ENCODE results near the gene CBLIF. TPM values are rescaled to one million over a fixed set of nuclear protein-coding genes. Genes with fewer than 3 reads are reported as not detected.

The CBLIF gene
- polyA plus RNA-seq, 1 donor (not counting 4 experiments of a cell fraction or from before 2014, with no cell fraction given), result not detected

DNA sequence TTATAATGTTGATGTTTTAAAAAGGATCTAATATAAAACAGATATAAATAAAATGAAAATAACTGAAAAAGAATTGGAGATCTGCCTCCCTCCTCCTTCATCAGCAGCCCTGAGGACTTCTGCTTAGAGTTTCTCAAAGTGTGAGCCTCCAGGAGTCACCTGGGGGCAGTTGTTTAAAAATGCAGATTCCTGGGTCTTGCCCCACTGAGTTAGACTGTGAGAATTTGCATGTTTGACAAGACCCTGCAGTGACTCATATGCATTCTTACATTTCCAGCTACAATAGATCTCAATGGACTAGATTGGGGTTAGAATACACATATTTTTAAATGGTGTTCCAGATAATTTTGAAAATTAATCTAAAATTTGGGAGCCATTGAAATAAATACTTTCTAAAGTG, 32.5 kb upstream of the CBLIF start:
- no peaks in the 10 kb centered on the region for H3K4me1 ChIP-seq (ENCODE audit: control insufficient read depth, extremely low read depth, insufficient read depth, low read length)
- no peaks in the 10 kb centered on the region for H3K27me3 ChIP-seq (ENCODE audit: control insufficient read depth, extremely low read depth, insufficient read depth, low read length)
- DNase-seq (ENCODE audit: low read depth, low spot score) (no peak), FAIRE-seq (no peak)
- no peaks in the 10 kb centered on the region for H3K79me2 ChIP-seq (ENCODE audit: control insufficient read depth, insufficient read depth, low read length)
- no peak overlapping the region for H3K4me3 ChIP-seq (ENCODE audit: control insufficient read depth in 2 of 3, extremely low read depth in 1 of 3, insufficient read depth in 2 of 3, low read depth in 1 of 3, low read length in 3 of 3)
- no peaks in the 10 kb centered on the region for H3K36me3 ChIP-seq (ENCODE audit: control insufficient read depth in 2 of 2, extremely low read depth in 1 of 2, insufficient read depth in 2 of 2, low read length in 2 of 2)
- TF ChIP-seq, protein P1, sequence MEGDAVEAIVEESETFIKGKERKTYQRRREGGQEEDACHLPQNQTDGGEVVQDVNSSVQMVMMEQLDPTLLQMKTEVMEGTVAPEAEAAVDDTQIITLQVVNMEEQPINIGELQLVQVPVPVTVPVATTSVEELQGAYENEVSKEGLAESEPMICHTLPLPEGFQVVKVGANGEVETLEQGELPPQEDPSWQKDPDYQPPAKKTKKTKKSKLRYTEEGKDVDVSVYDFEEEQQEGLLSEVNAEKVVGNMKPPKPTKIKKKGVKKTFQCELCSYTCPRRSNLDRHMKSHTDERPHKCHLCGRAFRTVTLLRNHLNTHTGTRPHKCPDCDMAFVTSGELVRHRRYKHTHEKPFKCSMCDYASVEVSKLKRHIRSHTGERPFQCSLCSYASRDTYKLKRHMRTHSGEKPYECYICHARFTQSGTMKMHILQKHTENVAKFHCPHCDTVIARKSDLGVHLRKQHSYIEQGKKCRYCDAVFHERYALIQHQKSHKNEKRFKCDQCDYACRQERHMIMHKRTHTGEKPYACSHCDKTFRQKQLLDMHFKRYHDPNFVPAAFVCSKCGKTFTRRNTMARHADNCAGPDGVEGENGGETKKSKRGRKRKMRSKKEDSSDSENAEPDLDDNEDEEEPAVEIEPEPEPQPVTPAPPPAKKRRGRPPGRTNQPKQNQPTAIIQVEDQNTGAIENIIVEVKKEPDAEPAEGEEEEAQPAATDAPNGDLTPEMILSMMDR (optimal IDR thresholded peaks at IDR 0.05 in 1 of 3, IDR thresholded peaks at IDR 0.05 in 1 of 3, conservative IDR thresholded peaks at IDR 0.05 in 1 of 3; ENCODE audit: extremely low read depth in 1 of 3, insufficient read depth in 2 of 3, low read length in 3 of 3), result no peak
- TF ChIP-seq EZH2 (IDR thresholded peaks at IDR 0.05; ENCODE audit: low read length), result no peak
- no peak overlapping the region for H3K4me2 ChIP-seq (ENCODE audit: control insufficient read depth, extremely low read depth, insufficient read depth, low read depth, low read length)
- no peak overlapping the region for H3K27ac ChIP-seq (ENCODE audit: control insufficient read depth, insufficient read depth, low read length)
- dilution Hi-C loops (cut with MboI; ENCODE audit: extremely low pct_ligation_motif_present, low sequenced_read_pairs), result no loop called here
- no peak overlapping the region for H2AFZ ChIP-seq (ENCODE audit: control insufficient read depth, low read length)
- no peak overlapping the region for H3K9ac ChIP-seq (ENCODE audit: control insufficient read depth, extremely low read depth, insufficient read depth, low read length)
- no peaks in the 10 kb centered on the region for H3K9me1 ChIP-seq (ENCODE audit: control insufficient read depth, extremely low read depth, insufficient read depth, low read length)
- H4K20me1 ChIP-seq (ENCODE audit: control insufficient read depth, extremely low read depth, insufficient read depth, low read length), result no peaks in the 10 kb centered on the region
- no peaks in the 10 kb centered on the region for H3K9me3 ChIP-seq (ENCODE audit: control insufficient read depth, low read depth, low read length)

DNA sequence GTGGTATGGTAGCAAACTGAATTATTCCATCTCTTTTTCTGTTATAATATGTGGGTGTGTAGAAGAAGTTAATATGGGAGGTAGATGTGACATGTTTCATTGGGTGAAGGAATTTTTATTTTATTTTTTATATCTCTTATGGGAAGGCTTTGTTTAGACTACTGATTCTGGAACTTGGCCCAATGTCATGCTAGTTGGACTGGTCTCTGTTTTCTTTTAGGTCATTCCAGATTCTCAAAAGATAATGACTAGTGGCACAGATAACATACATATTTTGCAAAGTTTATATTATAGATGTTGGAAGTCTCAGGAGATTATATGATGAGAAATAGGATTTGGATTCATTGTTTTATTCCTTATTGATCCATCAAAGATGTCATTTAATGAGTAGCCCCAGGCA, 32.0 kb upstream of the CBLIF start:
- Histone ChIP-seq H2AFZ (ENCODE audit: control insufficient read depth, low read length) (no peak overlapping the region), H3K4me3 (ENCODE audit: control insufficient read depth in 2 of 3, extremely low read depth in 1 of 3, insufficient read depth in 2 of 3, low read depth in 1 of 3, low read length in 3 of 3) (no peak overlapping the region), H3K79me2 (ENCODE audit: control insufficient read depth, insufficient read depth, low read length) (no peaks in the 10 kb centered on the region), H4K20me1 (ENCODE audit: control insufficient read depth, extremely low read depth, insufficient read depth, low read length) (no peaks in the 10 kb centered on the region), H3K27me3 (ENCODE audit: control insufficient read depth, extremely low read depth, insufficient read depth, low read length) (no peaks in the 10 kb centered on the region), H3K27ac (ENCODE audit: control insufficient read depth, insufficient read depth, low read length) (no peak overlapping the region), H3K9me1 (ENCODE audit: control insufficient read depth, extremely low read depth, insufficient read depth, low read length) (no peaks in the 10 kb centered on the region), H3K9me3 (ENCODE audit: control insufficient read depth, low read depth, low read length) (no peaks in the 10 kb centered on the region), H3K36me3 (ENCODE audit: control insufficient read depth in 2 of 2, extremely low read depth in 1 of 2, insufficient read depth in 2 of 2, low read length in 2 of 2) (no peaks in the 10 kb centered on the region), H3K4me1 (ENCODE audit: control insufficient read depth, extremely low read depth, insufficient read depth, low read length) (no peaks in the 10 kb centered on the region), H3K9ac (ENCODE audit: control insufficient read depth, extremely low read depth, insufficient read depth, low read length) (no peak overlapping the region), H3K4me2 (ENCODE audit: control insufficient read depth, extremely low read depth, insufficient read depth, low read depth, low read length) (no peak overlapping the region)
- TF ChIP-seq EZH2 (IDR thresholded peaks at IDR 0.05; ENCODE audit: low read length), result no peak
- TF ChIP-seq, protein P1 (optimal IDR thresholded peaks at IDR 0.05 in 1 of 3, IDR thresholded peaks at IDR 0.05 in 1 of 3, conservative IDR thresholded peaks at IDR 0.05 in 1 of 3; ENCODE audit: extremely low read depth in 1 of 3, insufficient read depth in 2 of 3, low read length in 3 of 3), result no peak
- dilution Hi-C loops (cut with MboI; ENCODE audit: extremely low pct_ligation_motif_present, low sequenced_read_pairs), result no loop called here
- no peak for FAIRE-seq
- DNase-seq (ENCODE audit: low read depth, low spot score), result no peak

Data from keratinocyte (primary cell).